ENCODE measurements around the gene HERC2. TPM values are rescaled to one million over a fixed set of nuclear protein-coding genes. Genes with fewer than 3 reads are reported as not detected.
"Not testable (repeated sequence)": the region's sequence is repeated elsewhere in the genome, so short reads cannot be mapped to it uniquely, and the experiment has no call there.

HERC2 gene
- polyA plus RNA-seq, 1 donor = 30.7 TPM

DNA sequence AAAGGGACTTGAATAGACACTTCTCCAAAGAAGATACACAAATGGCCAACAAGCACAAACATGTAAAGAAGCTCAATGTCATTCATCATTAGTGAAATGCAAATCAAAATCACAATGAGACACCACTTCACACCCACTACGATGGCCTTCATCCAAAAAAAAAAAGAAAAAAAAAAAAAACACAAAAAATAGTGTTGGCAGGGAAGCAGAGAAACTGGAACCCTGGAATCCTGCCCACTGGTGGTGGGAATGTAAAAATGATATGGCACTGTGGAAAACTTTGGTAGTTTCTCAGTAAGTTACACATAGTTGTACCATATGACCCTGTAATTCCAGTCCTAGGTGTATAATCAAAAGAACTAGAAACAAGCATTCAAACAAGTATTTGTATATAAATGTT is 94.7 kb downstream of the HERC2 start:
- DNase-seq (ENCODE audit: low read depth) = not testable (repeated sequence)

GRCh38 chr15:28222612-28223011 is 99.4 kb downstream of the HERC2 start:
- DNase-seq (ENCODE audit: low read depth) = not testable (repeated sequence)

- DNase-seq (ENCODE audit: low read depth) = not testable (repeated sequence)
These were observed 100.3 kb downstream of the HERC2 start for GRCh38 chr15:28221696-28222095.

DNA sequence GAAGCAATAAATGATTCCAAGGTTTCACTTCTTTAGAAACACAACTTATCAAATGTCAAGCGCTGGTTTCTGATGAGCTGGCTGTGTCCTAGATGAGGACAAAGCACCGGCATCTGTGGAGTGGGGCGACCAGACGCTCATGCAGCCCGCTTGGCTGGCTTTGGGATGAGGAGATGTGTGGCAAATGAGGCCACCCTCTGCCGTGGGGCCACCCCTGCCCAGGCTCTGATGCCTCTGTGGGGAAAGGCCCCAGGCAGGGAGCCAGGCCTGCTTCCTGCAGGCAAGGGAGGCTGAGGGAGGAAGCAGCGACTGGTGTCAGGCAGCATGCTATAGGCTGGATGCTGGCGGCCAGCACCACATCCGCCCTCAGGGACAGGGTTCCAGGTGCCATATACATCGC is 102.9 kb downstream of the HERC2 start:
- DNase-seq (ENCODE audit: low read depth) = no peak

DNA sequence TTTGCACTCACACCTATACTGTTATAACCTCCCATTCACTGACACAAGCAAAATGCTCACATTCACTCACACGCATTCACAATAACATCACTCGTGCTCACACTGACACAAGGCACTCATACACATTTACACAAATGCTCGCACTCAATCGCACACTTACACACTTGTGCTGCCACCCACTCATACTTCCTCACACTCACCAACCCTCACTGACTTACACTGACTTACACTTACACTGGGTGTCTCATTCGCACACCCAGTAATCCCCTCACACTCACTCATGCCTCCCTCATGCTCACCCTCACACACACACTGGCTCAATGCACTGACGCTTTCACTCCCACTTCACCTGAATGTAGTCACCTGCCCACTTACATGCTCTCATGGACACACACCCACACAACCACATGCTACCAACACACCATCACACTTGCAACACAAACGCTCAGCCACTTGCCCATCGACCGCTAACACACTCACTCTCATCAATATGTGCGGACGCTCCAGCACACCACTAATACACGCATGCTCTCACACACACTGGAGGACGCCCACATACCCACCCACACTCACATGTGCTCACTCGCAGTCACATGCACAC is 104.9 kb downstream of the HERC2 start:
- DNase-seq (ENCODE audit: low read depth) = not testable (repeated sequence)

DNA sequence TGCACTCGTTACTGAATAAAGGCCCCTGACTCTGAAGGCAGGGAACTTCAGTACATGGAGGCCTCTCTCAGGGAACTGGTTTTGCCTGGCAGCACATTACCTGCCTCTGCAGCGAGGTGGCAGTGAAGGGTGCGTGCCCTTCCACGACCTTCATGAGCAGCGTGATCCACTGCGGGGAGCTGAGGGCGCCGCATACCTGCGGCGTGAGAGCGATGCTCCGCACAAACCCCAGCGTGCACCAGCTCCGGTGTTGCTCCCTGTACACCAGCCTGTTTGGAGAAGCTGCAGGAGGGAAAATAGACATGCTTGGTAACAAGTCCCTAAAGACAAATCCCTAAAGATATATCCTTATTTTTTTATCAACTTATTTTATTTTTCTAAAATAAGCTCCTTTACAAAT is 106.5 kb downstream of the HERC2 start:
- DNase-seq (ENCODE audit: low read depth) = not testable (repeated sequence)

DNA sequence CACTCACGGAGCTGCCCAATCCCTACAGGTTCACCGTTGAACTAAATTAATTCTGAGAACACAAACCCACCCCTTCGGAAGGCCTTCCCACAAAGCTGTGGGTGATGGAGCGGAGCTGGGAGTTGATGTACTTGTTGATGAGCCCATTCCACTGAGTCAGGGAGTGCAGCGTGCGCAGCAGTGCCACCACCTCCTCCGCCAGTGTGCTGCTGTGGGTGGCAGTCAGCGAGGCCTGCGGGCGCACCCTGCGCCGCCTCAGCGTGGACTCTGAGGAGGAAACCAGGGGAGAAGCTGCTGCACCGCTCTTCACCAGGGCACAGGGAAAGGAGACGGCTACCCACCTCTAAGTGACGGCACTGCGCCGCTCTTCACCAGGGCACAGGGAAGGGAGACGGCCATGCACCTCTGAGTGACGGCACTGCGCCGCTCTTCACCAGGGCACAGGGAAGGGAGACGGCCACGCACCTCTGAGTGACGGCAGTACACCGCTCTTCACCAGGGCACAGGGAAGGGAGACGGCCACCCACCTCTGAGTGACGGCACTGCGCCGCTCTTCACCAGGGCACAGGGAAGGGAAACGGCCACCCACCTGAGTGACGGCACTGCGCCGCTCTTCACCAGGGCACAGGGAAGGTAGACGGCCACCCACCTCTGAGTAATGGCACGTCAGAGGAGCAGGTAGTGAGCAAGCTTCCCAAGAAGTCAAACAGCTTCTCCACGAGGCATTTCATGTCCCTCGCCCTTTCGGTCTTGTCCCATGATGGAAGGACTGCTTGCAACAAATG is 107.8 kb downstream of the HERC2 start:
- not testable (repeated sequence) for DNase-seq (ENCODE audit: low read depth)

DNA sequence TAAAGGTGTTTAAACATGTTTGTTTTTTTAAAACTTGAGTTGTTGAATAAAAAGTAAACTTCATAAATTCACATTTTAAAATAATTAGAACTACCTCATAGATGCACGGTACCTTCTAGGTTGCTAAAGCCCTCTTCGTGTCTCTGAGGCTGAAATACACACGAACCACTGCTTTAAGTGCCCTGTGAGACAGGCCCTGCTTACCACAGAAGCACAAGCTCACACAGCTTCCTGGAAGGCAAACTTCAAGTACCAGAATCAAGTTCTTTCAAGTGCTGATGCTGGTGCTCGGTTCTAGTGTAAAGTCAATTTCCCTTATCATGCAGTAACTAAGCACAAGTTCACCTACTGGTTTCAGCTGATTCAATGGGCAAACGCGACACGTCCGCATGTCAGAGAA is 108.6 kb downstream of the HERC2 start:
- DNase-seq (ENCODE audit: low read depth) = not testable (repeated sequence)

DNA sequence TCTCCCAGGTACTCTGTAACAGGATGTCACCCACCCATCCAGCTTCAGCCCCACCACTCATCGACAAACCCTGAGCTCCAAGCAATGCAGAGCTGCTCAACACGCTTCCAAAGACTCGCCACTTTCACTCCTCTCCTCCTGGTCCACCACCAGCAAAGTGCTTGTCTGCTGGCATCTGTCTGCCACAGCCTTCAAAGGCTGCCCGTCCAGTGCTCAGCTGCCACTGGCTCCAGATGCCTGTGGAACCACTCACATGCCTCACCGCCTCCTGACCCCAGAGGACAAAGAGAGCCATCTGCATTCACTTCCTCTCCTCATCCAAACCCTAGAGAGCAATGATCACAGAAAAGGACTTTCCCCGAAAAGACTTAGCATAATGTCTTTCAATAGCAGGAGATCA is 113.4 kb downstream of the HERC2 start:
- DNase-seq (ENCODE audit: low read depth) = no peak

- DNase-seq (ENCODE audit: low read depth) = not testable (repeated sequence)
These were observed 116.3 kb downstream of the HERC2 start for GRCh38 chr15:28205640-28206039.

DNA sequence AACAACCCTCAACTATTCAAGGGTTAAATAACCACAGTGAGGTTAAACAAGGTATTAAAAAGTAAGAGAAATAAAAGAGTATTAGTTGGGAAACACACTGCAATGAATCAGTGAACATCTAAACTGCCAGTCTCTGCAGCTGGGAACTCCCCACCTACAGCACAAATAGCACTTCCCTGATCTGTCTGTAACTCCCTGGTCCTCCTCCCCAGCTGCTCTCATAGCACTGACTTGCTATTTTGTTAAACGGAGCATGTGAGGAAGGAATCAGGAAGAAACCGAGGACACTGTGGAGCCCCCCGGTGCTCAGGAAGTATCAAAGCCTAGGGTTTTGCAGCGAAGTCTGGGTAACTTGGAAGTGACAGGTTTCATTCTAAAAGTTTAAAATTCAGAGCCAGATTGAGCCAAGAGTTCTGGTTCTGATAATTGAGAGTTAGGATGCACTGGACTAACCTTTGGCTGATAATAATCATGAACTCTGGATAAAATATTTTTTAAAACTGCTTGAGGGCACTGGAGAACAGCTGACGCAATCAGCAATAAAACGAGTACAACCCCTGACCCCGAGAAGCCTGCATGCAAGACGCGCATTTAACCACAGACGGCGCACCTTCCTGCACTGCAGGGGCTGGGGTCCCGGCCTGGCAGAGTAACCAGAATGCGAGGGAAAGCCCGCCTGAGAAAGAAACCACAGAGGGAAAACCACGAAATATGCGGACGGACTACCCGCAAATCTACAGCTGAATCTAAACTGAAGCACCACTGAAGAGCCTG is 118.7 kb downstream of the HERC2 start:
- not testable (repeated sequence) for DNase-seq (ENCODE audit: low read depth)

GRCh38 chr15:28202124-28202523 is 119.9 kb downstream of the HERC2 start:
- not testable (repeated sequence) for DNase-seq (ENCODE audit: low read depth)

DNA sequence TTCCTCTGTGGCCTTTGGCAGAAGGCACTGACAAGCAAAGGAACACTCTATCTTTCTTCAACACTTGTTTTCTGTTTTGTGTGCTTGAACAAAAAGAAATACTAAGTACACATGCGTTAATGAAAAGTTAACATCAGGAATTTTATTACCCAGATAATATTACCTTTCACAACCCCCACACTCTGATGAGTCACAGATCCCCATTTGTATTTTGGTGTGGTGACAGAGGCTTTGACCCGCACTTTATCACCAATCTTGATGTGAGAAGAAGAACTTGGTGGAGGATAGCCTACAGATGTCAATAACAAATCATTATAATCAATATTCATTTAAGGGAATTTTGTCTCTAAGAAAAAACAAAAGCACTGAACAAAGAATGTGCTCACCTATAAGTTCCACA is 123.8 kb downstream of the HERC2 start:
- not testable (repeated sequence) for DNase-seq (ENCODE audit: low read depth)

- DNase-seq (ENCODE audit: low read depth) = not testable (repeated sequence)
These were observed 124.3 kb downstream of the HERC2 start for GRCh38 chr15:28197694-28198093.

DNA sequence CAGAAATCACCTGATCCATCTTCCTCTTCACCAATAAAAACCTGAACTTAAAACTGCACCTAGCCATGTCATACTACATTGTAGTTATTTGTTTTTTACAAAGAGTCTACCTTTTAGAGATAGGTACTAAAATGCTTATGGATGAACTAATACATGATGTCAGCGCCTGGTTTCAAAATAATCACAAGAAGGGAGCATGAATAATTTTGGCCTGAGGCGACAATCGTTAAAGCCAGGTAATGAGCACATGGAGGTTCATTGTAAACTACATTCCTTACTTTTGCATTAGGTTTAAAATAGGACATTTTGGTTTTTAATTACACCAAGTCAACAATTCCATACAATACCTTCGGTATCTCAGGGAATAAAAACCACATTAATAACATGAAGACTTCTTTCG is 125.4 kb downstream of the HERC2 start:
- DNase-seq (ENCODE audit: low read depth) = not testable (repeated sequence)

- no peak for DNase-seq (ENCODE audit: low read depth)
These were observed 129.2 kb downstream of the HERC2 start for GRCh38 chr15:28192772-28193171.

DNA sequence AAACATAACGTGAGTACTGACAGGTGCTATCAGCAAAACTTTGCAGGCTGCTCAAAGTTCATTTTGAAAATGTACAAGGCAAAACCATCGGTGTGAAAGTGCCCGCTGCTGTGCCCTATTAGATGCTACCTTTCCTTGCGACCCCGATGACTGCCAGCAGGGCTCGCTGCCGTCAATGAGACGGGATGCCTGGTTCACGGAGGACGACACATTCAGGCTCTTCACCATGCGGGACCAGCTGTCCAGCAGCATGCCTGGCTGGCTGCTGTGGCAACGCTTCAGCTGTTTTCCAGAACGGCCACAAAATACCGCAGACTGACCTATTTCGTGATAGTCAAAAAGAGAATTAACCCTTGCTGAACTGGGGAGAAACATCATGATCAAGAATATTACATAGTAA is 130.1 kb downstream of the HERC2 start:
- DNase-seq (ENCODE audit: low read depth) = peak; percentile 19

- DNase-seq (ENCODE audit: low read depth) = no peak
These were observed 131.4 kb downstream of the HERC2 start for GRCh38 chr15:28190391-28191174.

DNA sequence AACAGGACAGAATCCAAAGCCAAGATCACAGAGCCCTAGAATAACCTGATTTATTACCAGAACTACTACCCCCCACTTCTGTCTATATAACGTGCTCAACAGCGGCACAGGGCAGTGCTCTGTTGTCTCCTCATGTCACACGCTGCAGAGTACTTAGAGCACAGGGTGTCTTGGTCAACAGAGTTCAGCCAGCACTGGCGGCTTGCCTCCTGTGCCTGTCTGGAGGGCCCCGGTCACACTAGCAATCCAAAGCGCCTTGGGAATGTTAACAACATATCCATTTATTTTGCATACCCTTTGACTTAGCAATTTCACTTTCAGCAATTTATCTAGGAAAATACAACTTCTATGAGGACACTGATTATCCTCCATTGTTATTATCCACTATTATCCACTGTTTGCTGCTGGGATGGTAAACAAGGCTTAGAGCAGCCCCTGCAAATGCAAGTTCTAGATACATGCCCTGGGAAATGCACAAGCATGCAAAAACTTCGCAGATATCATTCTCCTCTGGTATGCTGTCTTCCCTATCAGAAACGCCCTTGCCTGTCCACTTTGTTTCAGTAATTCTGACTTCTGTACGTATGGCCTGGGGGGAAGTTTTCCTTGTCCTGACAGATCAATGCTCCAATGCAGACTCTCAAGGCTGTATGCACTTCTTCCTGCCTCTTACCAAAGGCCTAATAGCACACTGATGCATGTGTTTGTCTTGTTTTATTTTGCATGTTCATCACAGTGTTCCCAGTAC is 136.7 kb downstream of the HERC2 start:
- no peak for DNase-seq (ENCODE audit: low read depth)

- no peak for DNase-seq (ENCODE audit: low read depth)
These were observed 137.8 kb downstream of the HERC2 start for GRCh38 chr15:28184166-28184565.

GRCh38 chr15:28182731-28183130 is 139.2 kb downstream of the HERC2 start:
- DNase-seq (ENCODE audit: low read depth) = no peak
